Uterus (tissue), 2 donors: ENCODE data around the gene EEA1.

ENCODE experiments used
- CTCF ChIP-seq, 4 experiments: fragments of 200-600 bp in 2 of 4; fragments of 450-650 bp in 2 of 4; sonication (generic) in 2 of 4; IDR thresholded peaks; one replicate each; pipeline ENCODE4 v1.5.1; 2016 to 2019; ENCODE audit warnings: antibody characterized with exemption in 4 of 4, mild to moderate bottlenecking in 2 of 4, moderate library complexity in 1 of 4
- POLR2A ChIP-seq, 2 donors: fragments of 450-650 bp; IDR thresholded peaks; one replicate each; pipeline ENCODE4 v1.6.1; 2016; ENCODE audit warnings: antibody characterized with exemption in 2 of 2, mild to moderate bottlenecking in 1 of 2, moderate library complexity in 1 of 2

DNA sequence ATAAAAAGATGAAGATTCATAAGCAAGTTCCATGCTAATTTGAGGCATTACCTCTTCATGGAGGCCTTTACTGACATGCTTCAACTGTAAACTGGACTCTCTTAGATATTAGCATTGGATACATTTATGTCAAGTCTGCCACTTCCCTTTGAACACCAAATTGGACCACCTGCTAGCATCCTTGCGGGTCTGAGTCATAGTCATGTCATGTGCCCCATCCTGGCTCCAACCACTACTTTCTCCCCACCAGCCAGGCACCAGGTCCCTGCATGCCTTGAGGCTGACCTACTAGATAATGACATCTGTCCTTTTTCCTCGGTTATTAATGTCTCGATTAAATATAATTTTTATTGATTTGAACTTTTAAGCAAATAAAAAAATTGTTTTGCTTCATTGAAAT lies 32.9 kb upstream of the EEA1 start:
- no peak for TF ChIP-seq CTCF (IDR thresholded peaks at IDR 0.05)
- no peak for TF ChIP-seq POLR2A (IDR thresholded peaks at IDR 0.05)
